ENCODE data around the gene EPN1.

The EPN1 gene

GRCh38 chr19:55680339-55681130 is 5.5 kb downstream of the EPN1 start:
- no peak for DNase-seq

DNA sequence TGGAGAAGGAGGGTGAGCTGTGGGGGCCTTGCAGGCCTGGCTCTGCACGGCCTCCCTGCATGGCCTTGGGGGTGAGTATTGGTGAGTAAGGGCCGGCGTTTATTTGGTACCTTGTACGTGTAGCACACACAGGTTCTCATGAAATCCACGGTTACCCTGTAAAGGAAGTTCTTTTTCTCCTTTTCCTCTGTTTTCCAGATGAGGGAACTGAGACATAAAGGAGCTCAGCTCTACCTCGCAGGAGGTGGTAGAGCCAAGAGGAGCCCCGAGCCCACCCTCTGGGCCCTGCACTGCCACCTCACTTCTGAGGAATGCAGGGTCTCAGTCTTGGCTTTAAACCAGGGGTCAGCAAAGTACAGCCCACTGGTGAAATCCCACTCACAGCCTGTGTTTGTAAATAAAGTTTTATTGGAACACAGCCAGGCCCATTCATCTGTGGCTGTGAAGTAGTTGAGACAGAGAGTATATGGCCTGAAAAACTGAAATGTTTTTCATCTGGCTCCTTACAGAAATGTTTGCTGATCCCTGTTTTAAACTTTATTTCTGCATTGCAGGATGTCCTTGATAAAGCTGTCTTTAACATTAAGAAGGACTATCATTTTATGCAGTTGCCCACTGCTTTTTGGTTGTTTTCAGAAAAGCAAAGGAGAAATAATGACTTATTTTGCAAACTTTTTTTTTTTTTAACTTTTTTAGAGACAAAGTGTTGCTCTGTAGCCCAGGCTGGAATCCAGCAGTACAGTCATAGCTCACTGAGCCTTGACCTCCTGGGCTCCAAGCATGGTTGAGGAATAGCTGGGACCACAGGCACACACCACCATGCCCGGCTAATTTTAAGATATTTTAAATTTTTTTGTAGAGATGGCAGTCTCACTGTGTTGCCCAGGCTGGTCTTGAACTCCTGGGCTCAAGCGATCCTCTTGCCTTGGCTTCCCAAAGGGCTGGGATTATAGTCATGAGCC is 6.4 kb downstream of the EPN1 start:
- DNase-seq = no peak

GRCh38 chr19:55683449-55684261 is 8.6 kb downstream of the EPN1 start:
- no peak for DNase-seq

- no peak for DNase-seq
These were observed 10.1 kb downstream of the EPN1 start for GRCh38 chr19:55684946-55685681.

- no peak for DNase-seq
These were observed 10.8 kb downstream of the EPN1 start for GRCh38 chr19:55685776-55686175.

DNA sequence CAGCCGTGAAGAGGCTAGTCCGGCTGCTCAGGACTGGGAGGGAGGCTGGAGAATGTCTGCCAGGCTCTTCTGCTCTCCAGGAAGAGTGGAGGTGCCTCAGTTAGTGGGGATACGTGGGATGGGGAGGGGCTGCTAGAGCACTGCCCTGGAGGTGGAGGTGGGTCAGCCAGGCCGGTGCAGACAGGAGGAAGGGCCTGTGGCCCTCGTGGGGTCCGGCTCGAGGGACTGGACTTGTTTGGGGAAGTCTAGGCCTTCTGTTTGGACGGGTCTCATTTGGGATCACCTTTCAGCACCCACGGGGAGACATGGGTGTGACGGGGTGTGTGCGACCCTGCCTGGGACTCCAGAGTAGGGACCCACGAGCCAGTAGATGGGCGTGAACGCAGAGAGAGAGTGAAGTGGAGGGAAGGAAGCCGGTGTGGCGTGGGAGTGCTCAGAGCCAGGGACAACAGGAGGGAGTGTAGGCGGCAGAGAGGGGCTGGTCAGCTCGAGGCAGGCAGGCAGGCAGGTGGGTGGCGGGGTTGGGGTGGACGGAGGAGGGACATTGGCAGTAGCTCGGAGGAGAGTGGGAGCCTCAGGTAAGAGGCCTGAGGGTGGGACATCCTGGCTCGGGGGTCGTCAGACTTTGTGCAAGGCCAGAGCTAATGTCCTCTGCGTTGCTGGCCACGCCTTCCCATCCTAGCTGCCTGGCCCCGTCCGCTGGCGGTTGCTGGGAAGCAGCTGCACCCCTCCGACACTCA is 11.5 kb downstream of the EPN1 start:
- DNase-seq = no peak

DNA sequence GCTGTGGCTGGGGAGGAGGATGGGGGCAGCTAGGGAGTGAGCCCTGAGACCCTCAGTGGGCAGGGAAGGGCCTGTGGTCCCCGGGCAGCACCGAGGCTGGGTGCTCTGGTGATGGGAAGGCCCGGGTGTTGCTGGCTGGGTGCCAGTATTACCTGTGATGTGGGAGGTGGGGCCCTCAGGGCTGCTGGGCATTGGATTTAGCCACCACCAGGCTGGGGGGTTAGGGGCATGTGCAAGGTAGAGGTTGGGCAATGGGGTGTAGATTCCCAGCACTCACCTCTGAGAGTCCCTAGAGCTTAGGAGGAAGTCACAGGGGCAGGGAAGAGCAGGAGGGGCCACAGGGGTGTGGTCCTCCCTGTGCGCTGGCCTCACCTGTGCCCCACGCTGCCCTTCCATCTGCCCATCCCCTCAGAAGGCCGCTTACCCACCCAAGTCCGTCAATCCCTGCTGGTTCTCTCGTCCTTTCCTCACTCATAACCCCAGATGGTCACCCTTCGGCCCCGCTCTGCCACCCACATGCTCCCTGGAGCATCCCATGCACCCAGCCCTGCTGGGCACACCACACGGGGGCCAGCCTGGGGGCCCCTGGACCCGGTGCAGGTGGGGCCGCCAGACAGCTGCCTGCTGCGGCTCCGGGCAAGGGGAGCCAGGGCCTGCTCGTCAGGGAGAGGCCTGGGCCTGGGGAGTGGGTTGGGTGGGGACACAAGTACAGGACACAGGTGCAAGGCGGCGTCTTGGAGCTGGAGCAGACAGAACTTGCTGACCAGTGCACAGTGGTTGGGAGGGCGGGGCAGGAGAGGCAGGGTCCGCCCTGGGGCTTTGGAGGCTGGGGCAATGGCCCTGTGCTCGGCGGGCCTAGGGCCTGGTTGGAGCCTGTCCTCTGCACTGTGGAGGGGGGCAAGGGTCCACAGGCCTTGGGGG is 12.5 kb downstream of the EPN1 start:
- no peak for DNase-seq

DNA sequence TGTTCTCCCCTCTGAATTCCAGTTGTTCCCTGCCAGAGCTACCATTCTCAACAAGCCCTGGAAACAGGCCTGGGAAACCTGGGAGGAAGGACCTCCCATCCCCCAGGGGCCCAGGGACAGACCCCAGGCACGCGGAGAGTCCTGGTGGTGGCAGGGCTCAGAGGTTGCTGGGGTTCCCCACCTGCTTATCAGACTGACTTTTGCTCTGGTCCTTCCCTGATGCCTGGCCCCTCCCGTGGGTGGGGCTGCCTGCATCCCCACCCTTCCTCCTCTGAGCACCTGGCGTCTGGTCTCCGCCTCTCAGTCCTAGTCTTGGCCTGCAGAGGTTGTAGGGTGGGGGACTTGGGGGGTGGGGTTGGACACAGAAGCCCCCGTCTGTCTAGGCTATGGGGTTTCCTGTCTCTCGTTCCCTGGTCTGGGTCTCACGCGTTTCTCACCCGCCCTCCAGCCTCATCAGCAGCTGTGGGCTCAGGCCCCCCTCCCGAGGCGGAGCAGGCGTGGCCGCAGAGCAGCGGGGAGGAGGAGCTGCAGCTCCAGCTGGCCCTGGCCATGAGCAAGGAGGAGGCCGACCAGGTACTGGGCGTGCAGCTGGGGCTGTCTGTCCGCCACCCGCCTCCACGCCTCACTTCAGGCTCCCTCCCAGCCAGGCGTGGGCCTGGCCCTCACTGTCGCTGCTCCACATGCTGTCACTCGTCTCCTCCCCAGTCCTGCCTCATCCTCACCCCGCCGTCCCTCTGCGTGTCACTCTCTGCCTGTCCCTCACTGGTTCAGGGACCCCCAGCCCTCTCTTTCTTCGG is 13.6 kb downstream of the EPN1 start:
- DNase-seq = no peak

DNA sequence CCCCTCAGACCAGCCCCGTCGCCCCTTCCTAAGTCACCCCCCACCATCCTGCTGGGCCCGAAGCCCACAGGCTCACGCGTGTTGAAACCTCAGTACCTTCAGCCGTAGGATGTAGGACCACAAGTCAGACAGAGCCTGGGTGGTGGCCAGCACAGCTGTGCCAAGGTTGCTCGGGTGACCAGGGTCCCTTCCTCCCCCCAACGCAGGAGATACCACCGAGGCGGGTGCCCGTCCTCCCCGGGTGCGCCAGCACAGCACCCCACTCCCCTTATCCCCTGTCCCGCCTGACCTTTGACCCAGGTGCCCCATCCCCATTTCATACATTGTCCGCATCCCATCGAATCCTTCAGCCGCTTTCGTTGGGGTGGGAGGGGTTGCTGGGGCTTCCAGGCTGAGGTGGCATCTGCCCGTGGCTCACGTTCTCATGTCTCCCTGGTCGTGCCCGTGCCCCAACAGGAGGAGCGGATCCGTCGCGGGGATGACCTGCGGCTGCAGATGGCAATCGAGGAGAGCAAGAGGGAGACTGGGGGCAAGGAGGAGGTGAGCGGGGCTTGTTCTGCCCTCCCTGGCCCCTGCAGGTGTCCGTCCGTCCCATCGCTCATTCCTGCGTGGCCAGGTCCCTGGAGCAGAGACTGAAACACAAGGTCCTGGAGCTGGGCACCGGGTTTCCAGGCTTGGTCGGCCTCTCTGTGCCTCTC is 14.5 kb downstream of the EPN1 start:
- no peak for DNase-seq

GRCh38 chr19:55690109-55690768 is 15.2 kb downstream of the EPN1 start:
- DNase-seq = no peak

DNA sequence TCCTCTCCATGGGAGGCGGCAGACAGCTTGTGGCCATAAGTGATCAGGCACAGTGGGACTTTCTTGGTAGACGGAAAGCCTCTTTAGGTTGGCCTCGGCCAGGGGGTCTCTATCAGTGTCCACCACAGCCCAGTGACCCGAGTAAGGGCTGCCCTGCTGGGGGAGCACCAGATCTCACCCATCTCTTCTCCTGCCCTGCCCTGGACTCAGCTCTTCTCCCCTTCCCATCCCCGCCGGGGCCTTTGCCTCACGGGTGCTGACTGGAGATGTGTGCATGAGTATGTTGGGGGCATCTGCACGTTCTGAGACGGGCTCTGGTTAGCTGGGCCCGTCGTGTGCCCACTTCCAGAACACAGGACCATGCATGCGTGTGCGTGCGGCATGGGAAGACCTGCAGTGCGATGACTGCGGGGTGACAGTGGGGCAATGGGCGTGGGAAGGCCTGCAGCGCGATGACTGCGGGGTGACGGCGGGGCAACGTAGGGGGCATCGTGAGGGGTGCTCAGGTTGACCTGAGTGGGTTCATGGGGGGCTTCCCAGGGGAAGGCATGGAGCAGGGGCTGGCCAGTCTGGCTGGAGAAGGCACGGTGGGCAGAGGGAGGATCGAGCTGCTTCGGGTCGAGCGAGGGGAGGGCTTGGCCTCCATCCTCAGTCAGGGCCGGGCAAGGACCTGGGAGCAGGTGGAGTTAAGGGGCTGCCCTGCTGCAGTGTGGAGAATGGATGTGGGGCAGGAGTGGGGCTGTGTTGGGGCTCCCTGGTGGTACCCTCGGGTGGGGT is 15.9 kb downstream of the EPN1 start:
- DNase-seq = no peak

DNA sequence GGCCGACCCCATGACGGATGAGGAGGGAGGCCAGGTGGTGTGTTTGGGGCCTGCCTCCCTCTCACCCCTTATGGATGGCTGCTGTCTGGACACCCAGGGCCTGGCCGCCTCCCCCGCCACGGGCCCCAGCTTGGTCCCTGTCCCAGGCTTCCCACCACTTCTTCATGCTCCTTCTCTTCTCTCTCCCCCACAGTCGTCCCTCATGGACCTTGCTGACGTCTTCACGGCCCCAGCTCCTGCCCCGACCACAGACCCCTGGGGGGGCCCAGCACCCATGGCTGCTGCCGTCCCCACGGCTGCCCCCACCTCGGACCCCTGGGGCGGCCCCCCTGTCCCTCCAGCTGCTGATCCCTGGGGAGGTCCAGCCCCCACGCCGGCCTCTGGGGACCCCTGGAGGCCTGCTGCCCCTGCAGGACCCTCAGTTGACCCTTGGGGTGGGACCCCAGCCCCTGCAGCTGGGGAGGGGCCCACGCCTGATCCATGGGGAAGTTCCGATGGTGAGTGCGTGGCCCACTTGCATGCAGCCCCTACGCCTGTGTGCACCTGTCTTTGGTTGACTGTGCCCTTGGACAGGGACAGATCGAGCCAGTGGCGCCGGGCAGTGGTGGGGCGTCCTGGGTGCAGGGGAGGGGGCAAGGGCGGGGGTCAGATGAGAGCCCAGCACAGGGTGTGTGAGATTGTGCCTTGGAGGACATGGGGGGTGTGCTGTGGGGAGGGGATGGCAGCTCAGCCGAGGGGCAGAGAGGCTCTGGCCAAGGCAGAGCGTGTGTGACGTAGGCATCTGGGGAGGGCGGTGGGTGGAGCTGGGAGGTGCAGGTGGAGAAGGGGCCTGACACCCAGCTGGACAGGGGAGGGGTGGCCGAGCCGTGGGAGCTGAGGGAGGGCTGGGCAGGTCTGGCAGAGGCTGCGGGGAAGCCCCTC is 16.8 kb downstream of the EPN1 start:
- DNase-seq = no peak

DNA sequence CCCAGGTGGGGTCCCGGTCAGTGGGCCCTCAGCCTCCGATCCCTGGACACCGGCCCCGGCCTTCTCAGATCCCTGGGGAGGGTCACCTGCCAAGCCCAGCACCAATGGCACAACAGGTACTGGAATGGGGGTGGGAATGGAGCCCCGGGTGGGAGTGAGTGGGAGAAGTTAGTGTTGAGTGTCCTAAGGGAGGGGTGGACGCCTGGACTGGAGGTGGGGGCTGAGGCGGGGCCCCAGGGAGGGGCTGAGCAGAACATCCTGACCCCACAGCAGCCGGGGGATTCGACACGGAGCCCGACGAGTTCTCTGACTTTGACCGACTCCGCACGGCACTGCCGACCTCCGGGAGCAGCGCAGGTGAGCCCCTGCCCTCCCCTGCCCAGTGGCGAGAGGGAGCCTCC is 17.7 kb downstream of the EPN1 start:
- no peak for DNase-seq

GRCh38 chr19:55693336-55693974 is 18.4 kb downstream of the EPN1 start:
- no peak for DNase-seq

DNA sequence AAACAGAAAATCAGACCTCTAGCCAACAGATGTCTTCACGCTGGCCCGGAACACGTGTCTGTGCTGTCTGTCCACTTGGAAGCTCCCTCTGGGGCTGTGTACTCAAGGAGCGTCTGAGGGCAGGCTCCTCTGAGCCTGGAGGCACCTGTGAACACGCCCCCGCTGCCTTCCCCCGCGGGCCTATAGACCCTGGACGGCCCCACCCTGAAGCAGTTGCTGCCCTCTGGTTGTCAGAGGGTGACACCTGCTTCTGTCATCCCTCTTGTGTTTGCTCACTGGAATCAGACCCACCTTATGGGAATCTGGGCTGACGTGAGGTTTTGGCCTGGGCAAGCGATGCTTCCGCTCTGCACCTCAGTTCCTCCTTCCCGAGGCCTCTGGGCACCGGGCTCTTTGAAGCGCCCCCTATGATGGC is 19.2 kb downstream of the EPN1 start:
- DNase-seq = no peak
